Superior temporal gyrus (tissue), 1 donor: ENCODE data around the gene FRMD4B.
"Not testable (repeated sequence)": the region's sequence is repeated elsewhere in the genome, so short reads cannot be mapped to it uniquely, and the experiment has no call there.

ENCODE experiments used
- DNase-seq: peaks from one replicate; pipeline ENCODE4 v3.0.0-alpha.2; 2016; ENCODE audit errors: extremely low spot score

The FRMD4B gene

GRCh38 chr3:69322512-69322911, 63.4 kb downstream of the FRMD4B start:
- DNase-seq = not testable (repeated sequence)

GRCh38 chr3:69322158-69322509, 63.8 kb downstream of the FRMD4B start:
- peak; percentile 94 for DNase-seq

GRCh38 chr3:69321301-69322157, 64.4 kb downstream of the FRMD4B start:
- no peak for DNase-seq

GRCh38 chr3:69320871-69321271, 65.0 kb downstream of the FRMD4B start:
- peak; percentile 67 for DNase-seq

- DNase-seq = no peak
Observed at GRCh38 chr3:69319652-69320051, 66.2 kb downstream of the FRMD4B start.

- no peak for DNase-seq
Observed at GRCh38 chr3:69318410-69318809, 67.5 kb downstream of the FRMD4B start.

- no peak for DNase-seq
Observed at GRCh38 chr3:69313251-69313650, 72.6 kb downstream of the FRMD4B start.

- peak; percentile 66 for DNase-seq
Observed at GRCh38 chr3:69309814-69310213, 76.1 kb downstream of the FRMD4B start.

- DNase-seq = peak; percentile 96
Observed at GRCh38 chr3:69306239-69307185, 79.4 kb downstream of the FRMD4B start.

GRCh38 chr3:69305011-69305410, 80.9 kb downstream of the FRMD4B start:
- no peak for DNase-seq

GRCh38 chr3:69304396-69304795, 81.5 kb downstream of the FRMD4B start:
- DNase-seq = no peak

- DNase-seq = no peak
Observed at GRCh38 chr3:69300296-69300695, 85.6 kb downstream of the FRMD4B start.

GRCh38 chr3:69299344-69299743, 86.5 kb downstream of the FRMD4B start:
- DNase-seq = no peak

- DNase-seq = no peak
Observed at GRCh38 chr3:69297501-69297900, 88.4 kb downstream of the FRMD4B start.

- DNase-seq = no peak
Observed at GRCh38 chr3:69296995-69297394, 88.9 kb downstream of the FRMD4B start.

- DNase-seq = no peak
Observed at GRCh38 chr3:69294014-69294766, 91.7 kb downstream of the FRMD4B start.

GRCh38 chr3:69292959-69293574, 92.8 kb downstream of the FRMD4B start:
- DNase-seq = no peak

- no peak for DNase-seq
Observed at GRCh38 chr3:69292185-69292584, 93.7 kb downstream of the FRMD4B start.

- no peak for DNase-seq
Observed at GRCh38 chr3:69290430-69290829, 95.5 kb downstream of the FRMD4B start.

GRCh38 chr3:69290006-69290405, 95.9 kb downstream of the FRMD4B start:
- no peak for DNase-seq

GRCh38 chr3:69288161-69288895, 97.6 kb downstream of the FRMD4B start:
- DNase-seq = no peak
